DMS114 treated with DMSO at 0.1 percent for 48 hours (cell line): ENCODE results near the gene MAP3K5.

Experiments used
- DNase-seq: peaks from one replicate; lab custom pipeline; 2025; ENCODE audit not compliant: unreplicated experiment; lab: John Stamatoyannopoulos, UW

Gene MAP3K5

DNA sequence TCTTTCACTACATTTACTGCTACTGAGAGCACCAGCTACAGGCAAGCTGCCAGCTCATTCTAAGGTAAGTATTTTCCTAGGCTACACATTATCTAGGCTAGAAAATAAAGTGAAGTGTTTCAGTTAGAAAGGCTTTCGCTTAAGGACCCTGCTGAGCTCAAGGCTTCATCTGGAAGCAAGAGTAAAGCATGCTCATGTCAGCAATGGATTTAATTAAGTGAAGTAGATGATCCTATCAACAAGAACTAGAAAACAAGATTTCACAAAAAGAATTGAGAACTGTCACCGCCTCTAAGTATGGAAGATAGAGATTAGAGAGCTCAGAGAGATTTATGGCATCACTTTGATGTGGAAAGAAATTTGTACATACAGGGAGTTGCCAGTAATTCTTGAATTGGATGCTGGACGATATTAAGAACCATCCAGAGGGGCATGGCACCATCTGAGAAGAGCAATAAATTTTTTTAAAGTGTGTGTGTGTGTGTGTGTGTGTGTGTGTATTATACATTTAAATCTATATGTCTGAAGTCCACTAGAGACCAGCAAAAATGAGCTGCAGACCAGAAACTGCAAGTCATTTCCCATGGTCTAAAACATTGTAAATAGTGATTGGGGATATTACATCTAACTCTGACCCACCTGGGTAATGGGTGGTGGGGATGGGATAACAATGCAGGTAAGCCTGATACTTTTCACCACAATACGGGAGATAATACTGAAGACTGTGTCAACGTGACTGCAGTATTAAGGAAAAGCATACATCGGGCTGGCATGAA is 136.8 kb downstream of the MAP3K5 start:
- no peak for DNase-seq

DNA sequence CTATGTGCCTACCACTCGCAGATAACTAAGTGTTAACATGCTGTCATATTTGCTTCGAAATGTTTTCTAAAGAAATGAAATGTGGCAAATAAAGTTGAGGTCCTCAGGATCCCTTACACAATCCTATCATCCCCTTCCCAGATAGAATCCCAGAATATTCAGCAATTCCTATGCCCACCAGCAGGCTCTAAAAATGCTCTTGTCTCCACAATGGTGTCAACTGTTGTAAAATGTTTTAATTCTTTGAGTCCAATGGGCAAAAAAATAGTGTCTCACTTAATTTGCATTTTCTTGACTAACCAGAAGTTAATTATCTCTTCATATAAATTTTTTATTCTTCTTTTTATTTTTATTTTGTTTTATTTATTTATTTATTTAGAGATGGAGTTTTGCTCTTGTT is 138.2 kb downstream of the MAP3K5 start:
- DNase-seq = no peak

DNA sequence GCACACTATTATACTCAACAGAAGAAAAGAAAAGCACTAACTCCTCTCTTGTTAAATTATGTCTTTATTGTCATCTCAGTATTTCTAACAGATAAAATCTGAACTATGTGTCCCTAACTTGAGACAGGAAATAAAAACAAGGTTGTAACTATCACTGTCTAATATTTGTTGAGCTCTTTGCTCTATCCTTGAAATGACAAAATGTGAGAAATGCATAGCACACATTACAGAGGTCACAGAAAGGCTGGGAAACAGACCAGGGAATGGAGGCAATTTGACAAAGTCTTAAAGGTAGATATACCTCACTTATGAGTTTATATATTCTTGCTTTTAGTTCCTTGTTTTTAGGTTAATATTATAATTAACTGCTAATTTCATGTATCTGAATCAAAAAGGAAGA is 139.6 kb downstream of the MAP3K5 start:
- DNase-seq = no peak

DNA sequence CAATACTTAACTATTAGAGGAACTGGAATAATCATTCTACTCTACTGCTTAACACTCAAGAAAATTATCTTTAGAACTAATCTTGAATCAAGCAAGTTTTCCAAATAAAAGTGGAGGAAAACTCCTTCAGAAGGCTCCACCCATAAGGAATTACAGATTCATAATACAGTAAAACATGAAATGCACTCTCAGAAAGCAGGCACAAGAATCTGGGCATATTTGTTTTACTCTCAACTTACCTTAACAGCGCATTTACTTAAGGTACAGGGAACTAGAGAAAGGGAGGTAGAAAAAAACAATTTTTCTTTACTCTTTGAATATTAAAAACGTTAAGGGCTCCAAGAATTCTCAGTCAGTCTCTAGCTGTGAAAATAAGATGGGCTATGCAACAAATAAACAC is 140.3 kb downstream of the MAP3K5 start:
- no peak for DNase-seq

DNA sequence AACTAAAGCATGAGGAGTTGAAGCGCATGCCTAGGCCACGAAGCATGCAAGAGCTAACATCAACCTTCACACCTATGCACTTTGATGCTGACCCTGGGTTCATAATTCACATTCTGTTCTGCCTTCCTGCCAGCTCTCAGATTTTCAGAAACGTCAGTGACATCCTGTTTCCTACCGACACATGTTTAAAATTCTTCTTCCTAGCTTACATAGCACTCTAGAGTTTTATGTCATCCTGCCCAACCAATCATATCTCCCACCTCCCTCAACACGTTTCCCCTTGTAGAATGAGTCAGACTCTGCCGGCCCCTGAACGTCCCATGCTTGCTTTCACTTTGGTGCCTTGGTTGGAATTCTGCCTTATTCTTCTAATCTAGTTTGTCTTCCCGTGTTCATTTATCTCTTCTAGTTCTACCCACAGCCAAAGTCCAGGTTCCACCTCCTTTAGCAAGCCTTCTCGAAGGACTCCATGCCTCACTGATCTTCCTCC is 144.9 kb downstream of the MAP3K5 start:
- DNase-seq = no peak

DNA sequence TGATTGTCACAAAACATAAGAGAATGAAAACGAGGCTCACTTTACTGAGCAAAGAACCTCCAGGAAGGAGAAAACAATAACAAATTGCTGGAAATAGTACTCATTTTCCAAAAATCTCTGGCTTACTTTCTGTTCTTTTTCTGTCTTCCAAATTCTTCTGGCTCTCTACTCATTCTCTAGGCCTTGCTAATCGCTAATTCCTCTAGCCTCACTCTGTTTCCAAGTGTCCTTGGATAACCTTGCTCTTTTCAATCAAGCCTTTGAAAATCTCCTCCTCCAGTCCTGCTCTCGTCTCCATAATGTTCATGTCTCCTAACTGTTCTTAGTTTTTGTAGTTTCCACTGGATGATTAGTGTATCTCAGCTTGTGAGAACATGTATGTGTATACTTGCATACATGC is 145.9 kb downstream of the MAP3K5 start:
- DNase-seq = no peak

DNA sequence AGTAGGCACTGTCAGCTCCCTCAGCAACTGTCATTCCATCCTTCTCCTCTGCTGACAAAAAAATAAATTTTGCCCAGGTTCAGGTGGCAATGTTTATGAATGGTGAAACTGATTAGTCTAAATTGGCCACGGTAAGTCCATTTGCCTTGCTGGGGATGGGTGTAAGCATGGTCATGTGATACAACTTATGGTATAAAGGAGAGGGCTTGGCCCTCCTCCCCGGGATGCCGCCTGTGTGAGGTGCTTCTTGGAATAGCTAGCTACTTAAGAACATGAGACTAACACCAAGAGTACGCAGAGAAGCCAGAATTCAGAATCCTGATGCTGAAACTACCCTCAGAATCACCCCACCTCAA is 147.7 kb downstream of the MAP3K5 start:
- DNase-seq = no peak

DNA sequence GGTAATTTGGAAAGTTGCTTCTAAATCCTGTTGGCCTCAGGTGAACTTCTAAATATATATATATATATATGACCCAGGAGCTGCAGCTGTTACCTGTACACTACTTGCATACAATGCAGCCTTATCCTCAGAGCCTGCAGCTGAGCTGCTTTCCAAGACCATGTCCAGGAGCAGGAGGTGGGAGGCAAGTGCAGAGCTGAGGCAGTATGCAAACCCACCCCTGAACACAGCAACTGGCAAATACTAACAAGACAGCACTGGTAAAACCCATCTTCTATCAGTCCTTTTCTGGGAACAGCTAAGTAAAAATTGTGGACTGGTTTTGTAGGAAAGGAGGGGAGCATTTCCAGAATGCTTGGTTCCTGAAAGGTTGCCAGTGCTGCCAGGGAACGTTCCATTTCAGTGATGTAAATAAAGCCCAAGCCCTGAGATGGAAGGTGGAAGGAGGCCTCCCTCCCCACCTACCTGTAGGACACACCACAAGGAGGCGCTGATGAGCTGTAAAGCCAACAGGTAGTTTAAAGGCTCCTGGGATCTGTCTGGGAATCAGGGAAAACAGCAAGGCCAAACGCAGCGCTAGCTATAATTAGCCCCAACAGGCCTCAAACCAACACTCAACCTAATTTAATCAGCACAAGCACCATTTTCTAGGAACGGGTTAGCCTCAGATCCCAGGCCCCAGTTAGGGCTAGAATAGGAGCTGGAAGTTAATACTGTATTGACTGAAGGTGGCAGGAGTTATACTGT is 148.3 kb downstream of the MAP3K5 start:
- peak; percentile 19 for DNase-seq

DNA sequence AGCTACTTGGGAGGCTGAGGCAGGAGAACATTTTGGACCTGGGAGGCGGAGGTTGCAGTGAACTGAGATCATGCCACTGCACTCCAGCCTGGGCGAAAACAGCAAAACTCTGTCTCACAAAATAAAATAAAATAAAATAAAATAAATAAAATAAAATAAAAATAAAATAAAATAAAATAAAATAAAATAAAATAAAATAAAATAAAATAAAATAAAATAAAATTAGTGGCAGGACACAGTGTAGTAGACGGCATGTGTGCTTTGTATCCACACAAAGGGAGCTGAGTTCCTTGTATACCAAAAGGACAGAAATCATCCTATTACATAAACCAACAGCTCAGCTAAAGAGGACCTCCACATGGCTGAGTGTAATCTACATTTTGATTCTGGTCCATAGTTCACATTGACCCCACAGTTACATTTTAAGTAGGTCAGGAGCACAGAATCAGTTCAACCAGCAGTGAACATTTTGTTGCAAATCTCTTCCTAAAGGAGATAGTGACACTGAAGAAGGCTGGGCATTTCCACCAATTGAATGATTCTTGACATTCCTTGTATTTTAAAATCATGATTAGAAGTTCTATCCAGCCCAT is 150.3 kb downstream of the MAP3K5 start:
- DNase-seq = no peak

DNA sequence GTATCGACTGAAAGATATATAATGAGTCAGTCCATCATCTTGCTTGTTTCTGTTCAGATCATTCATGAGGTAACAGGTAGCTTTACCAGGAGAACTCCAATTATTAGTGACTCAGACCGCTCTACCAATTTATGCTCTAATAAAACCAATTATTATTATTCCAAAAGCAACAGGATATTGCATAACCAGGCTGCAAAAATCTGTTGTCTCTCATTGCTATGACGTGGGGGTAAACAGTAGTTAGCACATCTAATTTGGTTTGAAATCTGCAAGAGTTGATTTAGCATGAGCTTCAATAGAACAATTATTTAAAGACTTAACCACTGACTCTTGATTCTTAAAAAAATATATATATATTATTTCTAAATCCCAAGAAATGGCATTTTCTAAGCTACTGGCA is 151.1 kb downstream of the MAP3K5 start:
- DNase-seq = no peak

DNA sequence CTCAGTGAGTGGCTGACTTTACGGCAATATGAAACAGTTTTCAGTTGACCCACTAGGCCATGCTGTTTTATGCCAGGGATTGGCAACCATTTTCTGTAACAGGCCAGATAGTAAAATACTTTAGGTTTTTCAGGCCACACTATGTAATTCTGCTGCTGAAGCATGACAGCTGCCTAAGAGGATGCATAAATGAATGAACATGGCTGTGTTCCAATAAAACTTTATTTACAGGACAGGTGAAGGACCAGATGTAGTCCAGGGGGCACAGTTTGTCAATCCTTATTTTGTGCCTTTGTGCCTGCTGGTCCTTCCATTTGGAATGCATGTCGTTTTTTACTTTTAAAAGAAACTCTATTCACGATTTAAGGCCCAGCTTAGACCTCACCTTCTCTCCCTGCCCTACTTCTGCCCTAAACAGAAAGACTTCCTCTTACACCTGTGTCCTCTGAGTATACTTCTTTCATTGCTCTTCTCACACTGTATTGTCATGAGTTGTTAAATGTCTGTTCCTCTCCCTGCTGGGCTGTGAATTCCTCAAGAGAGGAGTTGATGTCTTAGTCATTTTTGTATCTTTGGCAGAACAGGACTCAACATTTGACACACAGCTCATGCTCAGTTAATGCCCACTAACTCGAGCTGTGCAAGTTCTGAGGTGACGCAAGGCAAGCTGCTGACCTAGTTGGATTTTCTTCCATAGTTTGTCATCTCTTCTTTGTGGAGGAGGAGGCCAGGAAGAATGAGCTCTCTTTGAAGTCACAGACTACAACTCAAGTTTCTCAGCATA is 152.0 kb downstream of the MAP3K5 start:
- no peak for DNase-seq

DNA sequence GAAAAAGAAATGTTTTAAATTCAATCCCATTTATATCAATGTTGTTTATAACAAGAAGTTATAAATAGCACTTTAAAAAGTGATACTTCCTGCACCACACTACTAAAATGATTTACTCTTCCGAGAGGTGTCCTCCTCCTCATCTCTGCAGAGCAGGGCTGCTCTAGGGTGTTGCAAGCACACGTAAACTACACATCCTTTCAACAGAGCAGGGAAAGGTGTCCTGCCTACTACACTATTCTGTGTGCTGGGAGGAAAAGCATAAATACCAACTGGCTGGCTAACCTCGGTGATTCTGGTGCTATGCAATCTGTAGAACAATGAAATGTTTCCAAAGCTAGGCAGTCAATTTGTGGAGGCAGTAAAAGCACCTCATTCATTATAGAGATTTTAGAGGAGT is 152.6 kb downstream of the MAP3K5 start:
- DNase-seq = no peak

DNA sequence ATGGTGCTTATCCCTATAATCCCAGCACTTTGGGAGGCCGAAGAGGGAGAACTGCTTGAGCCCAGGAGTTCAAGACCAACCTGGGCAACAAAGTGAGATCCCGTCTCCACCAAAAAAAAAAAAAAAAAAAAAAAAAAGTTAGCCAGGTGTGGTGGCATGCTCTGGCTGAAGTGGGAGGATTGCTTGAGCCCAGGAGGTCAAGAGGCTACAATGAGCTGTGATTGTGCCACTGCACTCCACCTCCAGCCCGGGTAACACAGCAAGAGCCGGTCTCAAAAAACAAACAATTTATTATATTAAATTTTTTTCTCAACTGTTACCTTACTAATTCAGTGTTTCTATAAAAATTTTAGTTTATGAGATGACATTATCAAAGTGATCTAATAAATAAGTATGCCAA is 156.7 kb downstream of the MAP3K5 start:
- no peak for DNase-seq

DNA sequence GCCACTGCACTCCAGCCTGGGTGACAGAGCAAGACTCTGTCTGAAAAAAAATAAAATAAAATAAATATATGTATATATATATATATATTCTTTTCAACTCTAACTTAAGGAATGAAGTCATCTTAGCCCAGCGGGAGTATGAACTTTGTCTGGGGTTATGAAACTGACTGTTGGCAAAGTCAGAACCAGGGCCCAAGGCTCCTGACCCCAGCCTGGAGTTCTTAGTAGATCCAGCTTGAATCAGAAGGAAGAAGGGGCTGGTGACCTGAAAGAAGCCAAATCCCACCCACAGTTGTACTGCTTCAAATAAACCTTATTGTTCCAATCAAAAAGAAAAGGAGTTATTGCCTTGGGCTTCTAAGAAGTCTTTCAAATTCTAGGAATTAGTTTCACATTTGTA is 158.9 kb downstream of the MAP3K5 start:
- DNase-seq = no peak

DNA sequence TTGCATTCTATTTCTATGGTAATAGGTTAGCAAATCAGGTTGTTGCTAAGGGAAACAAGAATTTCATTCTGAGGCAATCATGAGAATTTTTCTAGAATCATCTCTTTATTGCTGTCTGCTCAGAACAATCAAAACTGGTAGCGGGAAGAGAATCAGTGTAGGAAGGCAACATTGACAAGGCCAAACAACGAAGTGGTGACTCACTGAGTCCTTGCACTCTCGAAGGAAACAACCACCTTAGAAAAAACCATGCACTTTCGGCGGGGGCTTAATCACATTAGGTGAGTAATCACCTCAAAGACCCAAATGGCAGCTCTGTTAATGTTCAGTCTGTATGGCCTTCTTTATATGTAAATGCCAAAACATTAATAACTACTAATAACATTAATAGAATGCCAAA is 163.3 kb downstream of the MAP3K5 start:
- DNase-seq = no peak

DNA sequence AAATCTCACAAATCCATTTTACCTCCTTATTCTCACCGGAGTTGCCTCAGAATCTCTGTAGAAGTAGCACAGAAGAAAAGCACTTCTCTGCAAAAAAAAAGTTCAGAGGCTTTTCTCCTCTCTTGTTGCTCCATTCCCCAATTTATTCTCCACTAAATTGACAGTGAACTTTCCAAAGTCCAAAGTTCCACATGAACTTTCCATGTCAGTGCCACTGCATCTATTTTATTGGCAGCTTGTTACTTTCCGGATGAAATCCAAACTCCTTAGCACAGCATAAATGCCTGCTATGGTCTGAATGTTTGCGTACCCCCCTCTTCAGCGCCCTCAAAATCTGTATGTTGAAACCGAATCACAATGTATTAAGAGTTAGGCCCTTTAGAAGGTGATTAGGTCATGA is 165.1 kb downstream of the MAP3K5 start:
- DNase-seq = no peak

DNA sequence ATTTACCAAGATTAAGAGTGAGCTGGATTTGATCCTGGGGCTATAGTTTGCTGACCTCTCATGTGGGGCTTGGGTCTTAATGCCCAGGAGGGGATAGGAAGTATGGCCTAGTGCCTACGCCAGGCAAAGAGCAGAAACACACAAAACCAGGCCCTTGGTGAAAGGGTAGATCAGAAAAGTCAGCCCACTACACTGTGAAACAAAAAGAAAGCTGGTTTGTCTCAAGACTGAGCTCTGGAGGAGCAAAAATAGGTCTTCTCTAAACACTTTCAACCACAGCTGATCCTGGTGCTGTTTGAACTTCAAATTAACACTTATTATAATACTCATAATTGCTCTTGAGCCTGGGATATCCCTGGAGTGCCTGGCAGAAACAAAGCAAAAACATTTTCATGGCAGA is 167.0 kb downstream of the MAP3K5 start:
- DNase-seq = no peak

DNA sequence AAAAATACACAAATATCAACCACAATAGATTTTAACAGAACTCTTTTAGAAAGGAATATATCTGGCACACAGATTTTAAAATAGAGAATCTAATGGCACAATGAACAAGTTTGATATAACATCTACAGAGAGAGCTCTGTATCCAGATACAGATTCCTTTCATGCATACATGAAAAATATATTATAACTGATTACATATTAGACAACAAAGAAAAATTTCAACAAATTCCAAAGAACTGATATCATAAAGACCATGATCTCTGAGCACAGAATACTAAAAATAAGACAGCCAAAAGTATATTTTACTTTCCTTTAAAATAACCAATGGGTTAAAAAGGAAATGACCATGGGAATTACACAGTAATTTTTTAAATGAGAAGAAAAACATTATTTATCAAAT is 167.9 kb downstream of the MAP3K5 start:
- DNase-seq = no peak

DNA sequence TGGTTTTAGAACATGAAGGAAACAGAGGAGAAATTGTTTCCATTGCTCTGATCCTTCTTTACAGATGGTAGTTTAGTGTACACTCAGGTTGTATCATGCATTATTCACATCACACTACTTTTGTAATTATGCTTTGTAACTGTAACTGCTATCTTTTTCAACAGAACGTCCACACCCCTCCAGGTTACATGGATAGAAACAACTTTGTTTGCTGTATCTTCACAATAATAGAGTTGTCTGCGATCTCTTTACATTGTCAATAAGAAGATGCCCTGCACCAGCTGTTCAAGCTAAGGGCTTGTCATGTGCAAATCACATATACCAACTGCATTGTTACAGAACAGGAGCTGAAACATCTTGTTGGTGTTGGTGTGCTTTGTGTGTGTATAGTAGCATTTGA is 174.2 kb downstream of the MAP3K5 start:
- DNase-seq = no peak

DNA sequence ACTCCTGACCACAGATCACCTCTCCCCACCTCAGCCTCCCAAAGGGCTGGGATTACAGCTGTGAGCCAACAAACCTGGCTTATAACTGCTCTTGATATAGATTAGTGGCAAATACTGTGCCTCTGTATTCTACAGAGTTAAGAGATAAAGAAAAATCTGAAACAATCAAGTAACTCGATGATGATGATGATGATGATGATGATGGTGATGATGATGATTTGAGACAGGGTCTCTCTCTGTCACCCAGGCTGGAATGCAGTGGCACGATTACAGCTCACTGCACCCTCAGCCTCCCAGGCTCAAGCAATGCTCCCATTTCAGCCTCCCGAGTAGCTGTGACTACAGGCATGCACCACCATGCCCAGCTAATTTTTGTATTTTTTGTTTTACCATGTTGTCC is 175.8 kb downstream of the MAP3K5 start:
- no peak for DNase-seq

DNA sequence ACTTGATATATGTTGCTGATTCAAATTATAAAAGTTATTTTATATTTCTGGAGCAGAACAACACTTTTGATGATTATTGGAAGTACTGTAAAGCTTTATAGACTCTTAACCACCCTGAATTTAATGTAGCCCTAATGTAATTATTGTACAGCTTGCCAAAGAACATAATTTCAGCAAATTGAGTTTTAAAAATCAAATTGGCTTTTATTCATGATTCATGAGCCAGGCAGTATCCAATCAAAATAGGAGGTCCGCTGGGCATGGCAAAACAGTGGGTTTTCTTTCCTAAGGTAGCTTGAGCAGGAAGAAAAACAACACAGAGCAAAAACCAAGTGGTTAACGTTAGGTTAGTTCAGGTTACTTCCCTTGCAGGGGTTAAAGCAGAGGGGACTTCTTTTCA is 177.3 kb downstream of the MAP3K5 start:
- DNase-seq = no peak

DNA sequence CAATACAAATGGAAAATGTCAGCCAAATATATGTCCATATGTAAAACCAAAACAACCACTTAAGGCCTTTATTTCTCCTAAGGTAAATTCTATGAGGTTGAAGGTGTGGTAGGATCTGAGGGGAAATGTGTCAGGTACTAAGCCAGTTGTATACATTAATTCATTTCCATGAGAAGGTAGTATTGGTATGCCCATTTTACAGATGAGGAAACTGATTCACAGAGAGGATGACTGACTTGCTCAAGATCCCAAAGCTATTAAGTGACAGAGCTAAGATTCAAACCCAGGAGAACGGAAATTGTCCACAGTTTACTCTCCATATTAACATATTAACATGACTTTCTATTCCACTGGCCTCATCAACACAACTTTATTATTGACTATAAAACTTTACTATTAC is 177.9 kb downstream of the MAP3K5 start:
- no peak for DNase-seq
